HG03175 (cell line): Measurements from ENCODE around the gene FGF12.

Experiments
- ATAC-seq: cut with Tn5 transposase; IDR thresholded peaks from one replicate; pipeline ENCODE4 v1.9.1; 2021; ENCODE audit warnings: mild to moderate bottlenecking, moderate library complexity; ENCODE audit not compliant: unreplicated experiment

Gene FGF12

DNA sequence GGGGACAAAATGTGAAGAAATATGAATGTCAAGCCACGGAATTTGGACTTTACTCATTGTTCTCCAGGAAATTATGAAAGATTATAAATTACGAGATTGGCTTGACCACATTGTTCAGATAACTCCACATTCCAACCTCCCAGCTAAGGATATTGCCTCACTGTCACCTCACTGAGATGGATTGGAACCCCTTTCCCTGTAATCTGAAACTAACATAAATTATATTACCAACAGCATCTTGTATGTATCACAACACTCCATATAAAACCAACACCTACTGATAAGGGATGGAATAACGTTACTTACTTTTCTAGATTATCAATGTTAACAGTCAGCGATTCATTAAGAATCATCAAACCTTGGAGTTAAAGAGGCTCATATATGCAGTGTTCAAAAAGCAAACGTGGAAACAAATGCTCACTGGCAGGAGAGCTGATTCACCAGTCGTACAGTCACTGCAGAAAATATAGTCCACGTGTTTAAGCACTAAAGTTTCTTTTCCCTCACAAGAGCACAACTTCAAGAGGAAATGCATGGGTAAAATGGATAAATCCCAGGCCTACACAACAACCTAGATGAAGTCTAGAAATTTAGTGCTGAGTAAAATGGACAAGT lies 451.5 kb downstream of the FGF12 start:
- ATAC-seq: no peak

DNA sequence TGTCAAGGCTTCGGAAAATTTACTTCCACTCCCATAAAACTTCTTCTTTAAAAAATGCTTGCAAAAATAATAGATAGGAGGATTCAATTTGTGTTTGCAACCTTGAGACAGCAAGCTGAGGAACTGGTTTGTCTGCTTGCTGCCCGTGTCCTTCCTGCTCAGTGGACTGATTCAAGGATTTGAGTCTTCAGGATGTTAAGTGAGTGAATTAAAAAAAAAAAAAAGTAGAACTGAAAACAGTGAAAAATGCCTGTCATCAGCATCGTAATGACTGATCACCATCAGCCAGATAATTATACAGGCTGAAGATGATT lies 453.7 kb downstream of the FGF12 start:
- ATAC-seq: no peak

DNA sequence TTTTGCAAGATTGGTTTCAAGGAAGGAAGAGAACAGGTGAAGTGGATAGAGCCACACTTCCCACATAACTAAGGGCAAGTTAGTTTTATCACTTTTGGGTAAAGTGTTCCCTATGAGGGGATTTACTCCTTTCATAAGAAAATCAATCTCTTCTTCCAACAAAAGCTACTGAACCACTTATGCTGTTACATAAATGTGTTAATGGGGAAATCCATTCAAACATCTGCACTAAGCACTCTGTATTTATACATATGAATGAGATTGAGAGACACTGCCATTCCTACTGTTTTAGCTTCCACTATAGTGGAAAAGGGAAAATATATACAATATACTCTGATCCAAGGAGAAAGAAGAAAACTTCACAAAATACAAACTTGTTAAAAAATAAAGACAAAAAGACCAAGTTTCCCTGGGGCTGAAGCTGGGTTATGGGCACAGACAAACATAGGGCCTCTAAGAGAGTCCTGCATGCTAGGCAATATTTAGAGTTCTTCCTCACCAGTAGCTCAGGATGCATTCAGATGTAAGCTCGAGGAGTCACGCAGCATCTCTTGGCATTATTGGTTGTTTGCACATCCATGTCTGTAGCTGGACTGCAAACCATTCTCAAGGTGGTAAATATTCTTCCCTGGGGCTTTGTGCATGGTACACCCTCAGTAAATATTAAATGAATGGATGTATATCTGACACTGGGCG lies 454.2 kb downstream of the FGF12 start:
- no peak for ATAC-seq

DNA sequence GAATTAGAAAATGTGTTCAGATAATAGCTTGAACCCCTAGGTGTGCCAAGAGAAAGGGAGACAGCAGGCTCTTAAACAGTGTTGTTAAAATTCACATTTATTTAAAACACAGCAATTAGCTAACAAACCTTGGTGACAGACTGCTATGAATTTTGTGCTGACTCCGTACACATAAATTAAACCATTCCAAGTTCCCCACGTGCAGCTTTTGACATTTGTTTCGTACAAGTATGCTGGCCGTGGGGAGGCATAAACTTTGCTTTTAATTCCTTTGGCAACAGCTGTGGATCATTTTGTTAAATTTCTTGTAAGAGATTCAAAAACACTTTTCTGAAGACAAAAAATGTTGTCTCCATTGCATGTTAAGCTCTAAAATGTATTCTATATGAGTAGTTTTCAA lies 465.3 kb downstream of the FGF12 start:
- no peak for ATAC-seq

DNA sequence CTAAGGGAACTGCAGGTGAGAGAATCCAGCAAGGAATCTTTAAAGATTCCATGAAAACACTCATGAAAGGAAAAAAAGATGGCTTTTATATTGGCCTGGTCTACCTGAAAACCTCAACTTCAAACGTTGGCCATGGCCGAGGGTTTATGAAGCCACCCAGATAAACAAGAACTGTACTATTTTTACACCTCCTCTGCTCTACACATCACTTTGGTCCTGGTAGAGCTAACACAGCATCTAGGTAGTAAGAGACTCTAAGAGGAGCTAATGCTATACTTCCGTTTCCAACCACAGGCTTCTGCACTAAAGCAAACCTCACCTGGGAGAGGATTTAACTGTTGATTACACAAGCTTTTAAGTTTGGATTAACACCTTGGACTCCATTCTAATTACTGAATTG lies 466.2 kb downstream of the FGF12 start:
- no peak for ATAC-seq

DNA sequence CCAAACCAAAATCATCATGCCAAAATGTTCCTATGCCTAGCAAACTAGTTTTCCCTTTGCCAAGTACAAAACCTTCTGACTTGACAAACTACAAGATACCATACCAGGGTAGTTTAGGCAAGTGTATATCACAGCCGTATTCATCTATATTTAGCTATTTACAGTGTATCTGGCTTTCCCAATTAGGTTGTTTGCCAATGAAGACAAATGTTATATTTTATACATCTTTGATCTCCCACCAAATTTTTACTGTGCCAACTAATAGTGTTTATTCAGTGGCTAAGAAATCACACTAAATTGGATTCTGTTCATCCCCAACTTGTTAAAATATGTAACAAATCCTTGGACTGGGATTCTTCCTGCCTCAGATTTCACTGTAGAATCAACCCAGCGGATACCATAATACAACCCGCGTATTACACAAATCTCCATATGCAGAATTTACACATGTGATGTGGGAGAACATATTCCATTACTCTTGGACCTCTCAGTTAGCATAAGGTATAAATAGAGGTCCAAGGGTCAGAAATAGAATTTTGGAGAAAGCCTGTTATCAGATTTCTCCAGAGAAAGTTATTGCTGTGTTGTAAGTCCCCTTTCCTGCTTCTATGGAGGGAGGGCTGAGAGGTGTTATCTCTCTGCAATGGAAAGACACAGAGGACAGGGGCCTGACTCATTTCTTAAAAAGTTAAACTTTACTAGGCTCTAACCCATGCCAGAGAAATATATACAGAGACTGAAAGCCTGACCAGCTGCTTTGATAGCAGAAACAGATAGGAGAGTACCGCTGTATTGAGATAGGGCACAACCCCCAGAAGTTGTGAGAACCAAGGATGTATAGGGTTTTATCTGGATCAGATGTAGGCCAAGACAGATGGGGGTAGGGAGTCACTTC lies 467.0 kb downstream of the FGF12 start:
- ATAC-seq: no peak

DNA sequence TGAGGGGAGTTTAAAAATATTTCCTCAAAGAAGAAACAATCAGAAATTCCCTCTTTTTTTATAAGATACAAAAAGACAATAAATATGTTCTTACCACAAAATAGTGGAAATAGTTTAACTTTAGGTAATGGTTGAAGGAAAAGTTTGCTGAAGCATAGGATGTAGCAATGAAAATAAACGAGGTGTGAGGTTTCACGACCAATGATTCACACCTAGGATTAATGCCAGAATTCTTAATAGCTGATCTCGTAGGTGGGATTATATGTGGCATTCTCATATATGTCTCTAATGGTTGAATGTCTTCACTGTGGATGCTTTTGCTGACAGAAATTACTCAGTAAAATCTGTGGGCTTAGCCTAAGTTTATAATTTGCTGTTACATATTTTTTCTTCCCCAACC lies 467.7 kb downstream of the FGF12 start:
- no peak for ATAC-seq

DNA sequence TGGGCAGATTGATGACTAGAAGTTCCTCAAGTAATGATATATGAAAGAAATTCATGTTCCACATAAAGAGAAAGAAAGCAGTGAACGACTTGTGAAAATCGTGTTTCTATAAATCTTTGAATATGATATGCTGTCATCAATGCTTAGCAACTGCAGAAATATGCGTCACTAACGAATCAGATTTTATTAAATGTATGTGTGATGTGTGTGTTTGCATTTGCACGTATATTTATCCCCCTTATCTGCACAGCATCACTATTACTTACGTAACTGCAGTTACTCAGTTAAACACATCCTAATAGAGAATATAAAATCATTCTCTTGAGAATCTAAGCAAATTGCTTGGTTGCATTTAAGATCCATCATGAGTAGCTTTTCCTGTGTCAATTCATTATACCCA lies 468.6 kb downstream of the FGF12 start:
- ATAC-seq: no peak

DNA sequence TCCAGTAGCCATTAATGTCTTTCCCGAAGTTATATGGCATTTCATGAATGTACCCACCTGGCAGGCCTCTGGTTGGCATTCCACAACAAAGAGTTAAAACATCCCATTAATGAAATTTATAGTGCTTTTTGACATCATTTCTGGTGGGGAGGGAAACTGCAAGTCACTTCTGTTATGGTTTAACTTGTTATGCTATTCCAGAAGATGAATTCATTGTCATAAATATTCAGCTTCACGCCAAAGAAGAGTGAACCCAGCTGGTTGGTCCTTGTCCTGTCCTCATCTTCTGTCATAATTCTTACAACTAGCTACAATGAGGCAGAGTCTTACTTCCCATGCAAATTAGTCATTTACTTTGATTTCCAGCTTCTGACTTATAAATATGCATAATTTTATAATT lies 471.5 kb downstream of the FGF12 start:
- no peak for ATAC-seq

DNA sequence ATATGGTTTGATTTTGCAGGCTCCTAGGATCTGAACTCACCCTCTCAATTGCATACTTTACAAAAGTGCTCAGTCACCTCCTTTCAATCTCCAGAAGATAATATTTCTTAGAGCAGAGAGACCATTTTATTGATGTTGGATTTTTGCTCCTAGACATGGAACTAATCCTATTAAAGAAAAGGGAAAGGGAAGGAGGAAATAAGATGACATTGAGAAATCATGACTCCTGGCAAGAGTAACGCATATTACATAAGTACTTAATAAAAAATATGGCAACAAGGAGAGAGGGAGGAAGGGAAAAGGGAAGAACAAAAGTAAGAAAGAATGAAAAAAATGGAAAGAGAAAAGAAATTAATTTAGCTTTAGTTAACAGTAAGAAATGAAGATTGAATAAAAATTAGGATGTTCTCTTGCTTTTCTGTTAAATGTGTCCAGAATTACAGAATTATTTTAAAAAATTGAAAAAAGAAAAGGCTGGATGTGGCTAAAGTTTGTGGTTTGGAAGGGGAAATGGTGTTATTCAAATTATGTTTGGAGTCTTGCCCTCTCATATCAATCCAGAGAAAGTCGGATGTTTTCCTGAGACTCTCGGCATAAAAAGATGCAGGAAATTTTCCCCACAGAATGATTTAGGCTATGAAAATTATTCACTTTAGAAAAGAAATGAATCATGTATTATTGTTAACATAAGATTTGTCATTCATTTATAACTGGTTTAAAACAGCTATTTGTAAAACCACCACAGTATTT lies 474.0 kb downstream of the FGF12 start:
- ATAC-seq: no peak

DNA sequence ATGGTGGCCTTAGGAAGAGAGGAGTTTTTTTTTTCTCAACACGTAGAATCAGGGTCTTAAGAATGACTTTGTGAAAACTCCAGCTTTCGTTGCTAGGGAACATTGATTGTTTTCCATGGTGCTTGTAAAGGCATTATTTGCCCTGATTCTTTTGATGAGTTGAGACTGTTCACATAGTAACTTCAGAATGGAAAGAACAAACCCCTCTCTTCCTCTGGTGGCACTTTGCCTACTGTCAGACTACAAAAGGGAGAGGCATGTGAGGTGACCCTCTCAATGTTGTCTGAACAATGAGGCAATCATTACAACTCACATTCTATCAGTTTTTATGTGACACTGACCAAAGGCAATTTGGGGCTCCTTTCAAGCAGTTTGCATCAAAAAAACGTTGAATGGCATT lies 477.8 kb downstream of the FGF12 start:
- ATAC-seq: no peak

DNA sequence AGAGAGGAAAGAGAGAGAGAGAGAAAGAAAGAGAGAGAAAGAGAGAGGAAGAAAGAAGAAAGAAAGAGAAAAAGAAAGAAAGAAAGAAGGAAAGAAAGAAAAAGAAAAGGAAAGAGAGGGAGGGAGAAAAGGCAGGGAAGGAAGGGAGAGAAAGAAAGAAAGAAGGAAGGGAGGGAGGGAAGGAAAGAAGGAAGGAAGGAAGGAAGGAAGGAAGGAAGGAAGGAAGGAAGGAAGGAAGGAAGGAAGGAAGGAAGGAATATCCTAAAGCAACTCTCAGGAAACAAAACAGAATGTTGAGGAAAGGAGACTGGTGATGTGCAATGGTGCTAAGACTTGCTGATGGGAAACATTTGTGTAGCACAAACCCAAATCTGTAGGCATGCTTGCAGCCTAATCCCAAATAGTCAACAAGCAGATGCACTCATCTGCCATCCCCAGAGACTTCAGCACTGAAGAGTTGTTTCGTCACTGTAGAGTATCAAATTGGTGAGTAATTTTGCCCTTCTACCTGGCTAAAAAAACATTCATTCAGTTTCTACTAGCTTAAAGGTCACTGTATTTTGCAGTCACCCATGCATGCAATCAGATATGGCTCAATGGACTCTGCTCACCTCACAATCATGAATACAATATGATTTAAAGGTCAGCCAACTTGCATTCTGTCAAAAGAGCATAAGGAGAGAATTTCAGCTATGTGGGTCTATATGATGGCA lies 480.3 kb downstream of the FGF12 start:
- ATAC-seq: no peak

DNA sequence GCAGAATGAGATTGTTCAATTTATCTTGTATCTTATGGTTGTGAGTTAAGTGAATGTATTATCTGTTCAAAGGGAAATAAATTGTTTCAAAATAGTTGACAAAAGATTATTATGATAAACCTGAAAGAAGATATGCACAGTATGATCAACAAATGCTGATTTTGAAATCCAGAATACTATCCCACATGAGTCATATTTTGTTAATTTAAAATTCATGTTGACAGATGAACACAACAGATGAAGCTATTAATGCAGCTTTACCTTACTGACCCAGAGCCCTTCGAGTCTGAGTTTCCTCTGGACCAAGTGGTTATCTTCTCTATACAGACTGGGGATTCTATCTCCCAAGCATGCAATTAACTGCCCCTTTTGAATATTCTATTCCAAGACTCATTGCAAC lies 482.8 kb downstream of the FGF12 start:
- no peak for ATAC-seq

DNA sequence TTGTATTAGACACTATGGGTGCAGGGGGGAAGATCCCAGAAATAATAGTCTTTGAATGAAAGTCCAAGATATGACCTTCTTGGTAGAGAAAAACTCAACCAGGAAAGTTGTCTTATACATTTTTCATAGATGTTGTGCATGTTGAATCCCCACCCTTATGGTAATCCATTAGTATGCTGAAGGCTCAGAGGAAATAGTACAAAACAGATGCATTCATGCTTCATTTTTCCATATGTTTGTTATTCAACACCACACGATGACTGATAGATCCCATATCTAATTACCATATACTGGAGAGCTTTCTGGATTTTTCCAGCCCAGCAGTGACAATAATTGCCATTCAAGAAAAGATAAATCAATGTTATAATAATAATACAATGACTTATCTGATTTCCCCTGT lies 487.4 kb downstream of the FGF12 start:
- ATAC-seq: no peak

DNA sequence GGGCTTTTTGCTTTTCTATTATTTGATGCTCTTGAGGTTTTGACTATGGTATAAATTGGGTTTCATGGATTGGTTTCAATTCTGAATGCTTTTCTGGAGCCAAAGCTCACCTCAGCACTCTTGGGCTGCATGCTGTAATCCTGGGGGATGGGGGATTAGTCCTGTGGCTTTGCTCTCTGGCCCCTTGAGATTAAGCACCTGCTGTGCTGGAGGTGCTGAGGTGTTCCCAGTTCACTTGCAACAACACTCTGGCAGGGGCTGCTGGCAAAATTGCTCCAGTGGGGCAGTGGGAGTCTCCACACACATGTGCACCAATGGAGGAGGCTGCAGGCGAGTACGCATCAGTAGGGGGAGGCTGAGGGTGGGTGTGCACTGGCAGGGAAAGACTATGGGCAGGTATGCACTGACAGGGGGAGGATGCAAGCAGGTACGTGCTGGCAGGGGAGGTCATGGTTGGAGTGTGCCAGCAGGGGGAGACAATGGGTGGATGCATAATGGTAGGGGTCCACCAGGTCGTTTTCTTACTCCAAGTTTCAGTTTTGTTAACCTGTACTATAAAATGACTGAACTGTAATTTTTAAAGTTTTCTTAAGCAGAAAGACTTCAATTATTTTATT lies 489.2 kb downstream of the FGF12 start:
- ATAC-seq: no peak

DNA sequence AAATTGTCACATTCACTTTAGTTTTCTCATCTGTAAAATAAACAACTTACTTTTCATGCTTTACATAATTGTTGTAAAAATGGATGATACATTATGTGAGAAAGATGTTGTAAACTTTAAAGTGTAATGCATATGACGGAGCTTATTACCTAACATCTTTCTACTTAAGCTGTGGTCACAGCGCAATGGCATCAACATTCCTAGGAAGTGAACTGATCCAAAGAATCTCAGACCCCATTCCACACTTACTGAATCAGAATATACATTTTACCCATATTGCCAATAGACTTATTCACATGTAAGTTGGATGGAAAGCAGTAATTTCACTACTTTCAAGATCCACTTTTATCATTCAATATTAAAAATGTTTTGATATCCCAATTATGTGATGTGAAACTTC lies 497.5 kb downstream of the FGF12 start:
- no peak for ATAC-seq

DNA sequence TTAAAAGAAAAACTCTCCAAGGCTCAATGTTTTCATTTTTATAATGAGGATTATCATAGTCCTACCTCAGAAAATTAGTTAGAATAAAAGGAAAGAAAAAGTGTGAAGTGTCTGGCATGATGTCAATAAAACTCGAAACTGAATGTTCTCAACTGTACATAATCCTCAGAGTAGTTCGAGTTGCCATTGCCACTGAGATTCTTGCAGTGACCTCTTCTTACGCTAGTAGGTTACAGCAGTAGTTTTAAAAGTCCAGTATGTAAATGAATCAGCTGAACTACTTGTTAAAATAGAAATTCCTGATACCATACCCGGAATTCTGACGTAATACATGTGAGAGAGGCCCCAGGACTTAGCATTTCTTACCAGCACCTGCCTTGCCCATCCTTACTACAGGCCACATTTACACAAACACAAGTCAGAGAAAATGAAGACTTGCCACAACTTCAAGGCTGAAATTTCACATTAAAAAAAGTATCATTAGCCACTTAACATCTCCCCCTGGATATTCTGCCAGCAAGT lies 502.6 kb downstream of the FGF12 start:
- no peak for ATAC-seq

DNA sequence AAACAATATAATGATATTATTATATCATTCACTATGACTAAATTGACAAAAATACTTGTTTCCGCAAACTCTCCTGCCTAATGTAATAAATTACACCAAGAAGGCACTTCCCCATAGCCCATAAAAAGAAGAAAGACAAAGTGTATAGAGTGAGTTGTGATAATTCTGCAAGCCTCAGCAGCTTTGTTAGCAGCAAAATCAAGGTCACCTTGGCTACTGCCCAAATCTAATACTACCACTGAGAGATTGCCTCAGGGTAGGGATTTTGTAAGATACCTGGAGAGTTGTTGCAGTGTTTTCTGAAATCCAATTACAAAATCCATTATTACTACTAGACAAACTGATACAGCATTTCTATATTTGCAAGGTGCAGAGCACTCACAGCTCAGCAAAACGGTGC lies 503.5 kb downstream of the FGF12 start:
- ATAC-seq: no peak

DNA sequence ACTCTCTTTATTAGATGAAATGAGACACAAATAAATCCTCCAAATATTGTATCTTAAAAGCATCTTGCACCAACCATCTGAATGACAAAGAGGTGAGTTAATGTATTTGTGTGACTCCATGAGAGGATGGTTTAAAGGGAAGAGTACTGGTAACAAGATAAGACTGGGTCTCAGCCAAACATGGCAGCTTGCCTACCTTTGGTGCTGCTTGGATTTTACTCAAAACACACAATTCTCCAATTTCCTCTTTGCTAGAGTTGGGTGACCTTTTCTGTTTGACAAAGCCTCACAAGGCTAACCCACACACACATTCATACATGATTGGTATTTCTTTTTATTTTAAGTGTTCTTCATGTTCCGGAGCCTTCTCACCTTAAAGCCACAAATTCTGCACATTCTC lies 506.4 kb downstream of the FGF12 start:
- ATAC-seq: no peak

DNA sequence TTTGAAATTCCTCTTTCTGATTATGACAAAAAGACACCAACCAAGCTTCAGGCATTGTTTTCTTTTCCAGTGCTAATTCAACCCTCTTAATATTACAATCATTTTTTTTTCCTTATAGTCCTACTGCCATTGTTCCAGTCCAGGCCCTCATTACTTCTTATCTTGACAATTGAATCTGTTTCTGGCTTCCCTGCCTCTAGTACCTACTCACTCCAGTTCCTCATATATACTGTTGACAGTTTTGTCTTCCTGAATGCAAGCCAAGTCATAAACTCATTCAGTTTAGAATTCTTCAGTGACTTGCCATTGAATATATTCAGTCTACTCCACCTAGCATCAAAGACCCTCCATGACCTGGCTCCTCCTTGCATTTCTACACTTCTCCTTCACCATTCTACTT lies 507.4 kb downstream of the FGF12 start:
- ATAC-seq: no peak
